Activated CD4-positive, alpha-beta T cell treated with anti-CD3 and anti-CD28 coated beads for 4 hours (primary cell): ENCODE results near the gene OSR1.
A peak's percentile ranks its signal among the peaks of the same experiment; 100 is the strongest.
"Not testable (repeated sequence)": the region's sequence is repeated elsewhere in the genome, so short reads cannot be mapped to it uniquely, and the experiment has no call there.

Source experiments
- DNase-seq, 2 donors: peaks; one replicate each; pipeline ENCODE4 v3.0.0-alpha.2; 2020

Gene OSR1

DNA sequence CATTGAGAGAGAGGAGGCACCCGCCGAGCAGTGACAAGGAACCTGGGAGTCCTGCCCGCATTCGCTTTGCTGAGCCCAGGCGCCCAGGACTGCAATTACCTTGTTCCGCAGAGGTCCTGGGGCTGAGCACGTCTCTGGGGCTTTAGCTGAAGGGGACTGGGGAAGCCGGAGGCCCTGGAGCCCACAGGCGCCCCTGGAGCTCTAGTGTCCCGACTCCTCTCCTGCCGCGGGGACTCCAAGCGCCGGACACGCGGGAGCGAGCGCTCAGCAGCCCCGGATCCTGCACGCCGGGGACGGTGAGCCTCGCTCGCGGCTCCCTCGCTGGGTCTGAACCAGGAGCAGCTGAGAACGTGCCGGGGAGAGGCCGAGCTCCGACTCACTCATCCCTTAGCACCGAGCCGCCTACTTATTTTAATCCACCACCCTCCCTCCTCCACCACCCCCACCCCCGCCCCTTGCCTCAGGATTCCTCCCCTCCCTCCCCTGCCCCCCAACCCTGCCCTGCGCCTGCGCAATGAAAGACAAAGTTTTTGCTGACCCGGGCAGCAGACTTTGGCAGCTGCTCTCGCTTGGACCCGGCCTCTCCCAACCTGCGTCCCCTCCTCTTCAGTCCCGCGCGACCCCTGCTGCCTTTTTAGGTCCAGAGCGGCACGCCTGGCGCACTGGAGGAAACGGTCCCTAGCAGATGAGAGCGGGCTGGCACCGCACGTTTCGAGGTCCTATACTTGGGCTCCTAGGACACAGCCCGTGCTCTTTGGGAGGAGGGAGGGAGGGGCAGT, at the start of gene OSR1:
OSR1 (minus strand) TSS at position 382 of the 779 bp plus-strand sequence. CDS start 4,818 bp downstream, outside the sequence.
- DNase-seq: no peak

DNA sequence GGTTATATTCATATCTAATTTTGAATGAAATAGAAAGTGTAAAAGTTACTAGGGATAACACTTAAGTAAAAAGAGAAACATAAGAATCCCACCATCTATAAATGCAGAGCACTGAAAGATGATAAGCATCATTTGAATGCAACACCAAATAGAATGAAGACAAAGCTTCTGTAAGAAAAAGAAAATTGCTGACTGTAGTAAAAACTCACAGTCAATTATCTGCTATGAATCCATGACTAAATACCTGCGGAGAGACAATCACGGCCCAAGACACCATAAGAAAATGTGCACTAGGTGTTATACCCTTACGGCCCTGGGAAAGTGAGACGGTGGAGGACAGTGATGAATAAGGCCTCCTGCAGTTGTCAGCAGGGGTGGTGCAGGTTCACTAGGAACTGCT, 45.4 kb upstream of the OSR1 start:
- no peak for DNase-seq

DNA sequence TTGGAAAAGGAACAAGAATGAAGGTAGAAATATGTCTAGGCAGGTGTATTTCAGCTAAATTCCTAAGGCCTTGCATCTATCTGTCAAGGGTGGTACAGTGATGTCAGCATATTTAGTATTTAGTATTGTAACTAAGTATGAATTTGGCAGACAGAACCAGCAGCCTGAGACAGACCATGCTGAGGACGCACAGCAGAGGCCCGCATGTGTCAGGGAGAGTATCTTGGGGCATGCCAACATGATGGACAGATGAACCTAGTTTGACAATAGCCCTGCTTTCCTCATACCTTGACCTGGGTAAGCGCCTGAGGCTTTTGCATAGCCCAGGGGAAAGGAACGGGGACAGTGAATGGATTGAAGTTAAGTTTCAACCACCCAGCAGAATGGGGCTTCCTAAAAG, 33.8 kb upstream of the OSR1 start:
- DNase-seq: no peak

DNA sequence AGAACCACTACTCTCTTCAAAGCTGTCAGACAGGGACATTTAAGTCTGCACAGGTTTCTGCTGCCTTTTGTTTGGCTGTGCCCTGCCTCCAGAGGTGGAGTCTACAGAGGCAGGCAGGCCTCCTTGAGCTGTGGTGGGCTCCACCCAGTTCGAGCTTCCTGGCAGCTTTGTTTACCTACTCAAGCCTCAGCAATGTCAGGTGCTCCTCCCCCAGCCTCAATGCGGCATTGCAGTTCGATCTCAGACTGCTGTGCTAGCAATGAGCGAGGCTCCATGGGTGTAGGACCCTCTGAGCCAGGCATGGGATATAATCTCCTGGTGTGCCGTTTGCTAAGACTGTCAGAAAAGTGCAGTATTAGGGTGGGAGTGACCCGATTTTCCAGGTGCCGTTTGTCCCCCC, 31.0 kb upstream of the OSR1 start:
- not testable (repeated sequence) for DNase-seq

DNA sequence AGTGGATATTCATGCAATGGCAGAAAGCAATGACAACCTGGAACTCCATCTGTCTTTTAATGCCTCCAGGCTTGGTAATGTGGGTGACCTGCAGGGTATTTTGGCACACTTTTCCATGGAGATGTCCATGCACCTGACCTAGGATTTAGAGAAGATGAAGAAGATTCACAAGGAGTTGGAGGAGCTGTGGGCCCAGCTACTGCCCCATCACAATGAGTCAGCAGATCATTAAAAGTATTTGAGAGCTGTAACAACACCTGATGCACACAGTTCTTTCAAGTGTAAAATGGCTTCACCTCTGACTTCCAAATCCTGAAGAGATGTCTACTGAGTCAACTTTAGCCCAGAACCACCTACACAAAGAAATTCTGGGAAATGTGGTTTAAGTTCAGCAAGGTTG, 22.1 kb upstream of the OSR1 start:
- no peak for DNase-seq

DNA sequence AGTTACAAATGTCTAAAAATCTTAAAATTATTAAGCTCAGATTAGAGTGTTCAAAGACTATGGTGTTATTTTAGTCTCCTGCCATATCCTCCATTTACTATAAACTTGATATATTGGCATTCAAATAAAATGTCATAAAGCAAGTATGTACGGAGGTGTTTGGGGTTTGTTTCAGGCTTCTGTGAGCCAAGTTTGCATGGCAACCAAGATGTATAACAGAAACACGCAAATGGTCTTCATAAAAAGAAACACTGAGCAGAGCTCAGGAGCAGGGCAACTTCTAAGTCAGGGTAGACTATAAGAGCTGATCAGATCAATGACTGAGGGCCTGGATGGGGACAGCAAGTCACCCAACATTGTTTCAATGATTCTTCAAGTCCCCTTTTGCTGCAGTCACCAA, 20.5 kb upstream of the OSR1 start:
- DNase-seq: no peak

DNA sequence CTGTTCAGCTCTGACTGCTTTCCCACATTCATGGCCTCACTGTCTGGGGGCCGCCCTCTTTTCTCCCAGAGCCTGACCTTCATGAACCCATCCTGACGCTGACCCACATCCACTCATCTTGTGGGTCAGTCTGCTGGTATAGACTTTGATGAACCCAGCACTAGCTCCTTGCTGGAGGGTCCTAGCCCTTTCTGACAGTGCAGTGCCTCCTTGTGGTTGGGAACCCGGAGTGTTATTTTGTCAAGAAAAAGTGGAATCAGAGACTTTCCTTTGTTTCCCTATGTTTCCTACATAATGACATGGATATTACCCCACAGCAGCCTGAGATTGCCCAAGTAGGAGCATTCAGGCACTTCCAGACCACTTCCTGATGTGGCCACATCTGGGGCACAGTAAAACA, 19.3 kb upstream of the OSR1 start:
- no peak for DNase-seq

DNA sequence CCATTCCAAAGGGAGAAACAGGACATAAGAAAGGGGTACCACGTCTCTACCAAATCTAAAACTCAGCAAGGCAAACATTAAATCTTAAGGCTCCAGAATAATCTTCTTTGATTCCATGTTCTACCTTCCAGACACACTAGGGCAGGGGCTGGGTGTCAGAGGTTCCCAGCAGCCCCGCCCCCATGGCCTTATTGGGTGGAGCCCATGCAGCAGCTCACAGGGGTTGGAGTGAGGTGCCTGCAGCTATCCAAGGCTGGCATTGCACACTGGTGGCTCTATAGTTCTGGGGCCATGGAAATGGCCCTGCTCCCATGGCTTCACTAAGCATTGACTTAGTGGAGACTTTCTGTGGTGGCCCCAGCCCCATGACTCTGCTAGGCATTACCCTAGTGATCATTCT, 14.9 kb upstream of the OSR1 start:
- DNase-seq: no peak

DNA sequence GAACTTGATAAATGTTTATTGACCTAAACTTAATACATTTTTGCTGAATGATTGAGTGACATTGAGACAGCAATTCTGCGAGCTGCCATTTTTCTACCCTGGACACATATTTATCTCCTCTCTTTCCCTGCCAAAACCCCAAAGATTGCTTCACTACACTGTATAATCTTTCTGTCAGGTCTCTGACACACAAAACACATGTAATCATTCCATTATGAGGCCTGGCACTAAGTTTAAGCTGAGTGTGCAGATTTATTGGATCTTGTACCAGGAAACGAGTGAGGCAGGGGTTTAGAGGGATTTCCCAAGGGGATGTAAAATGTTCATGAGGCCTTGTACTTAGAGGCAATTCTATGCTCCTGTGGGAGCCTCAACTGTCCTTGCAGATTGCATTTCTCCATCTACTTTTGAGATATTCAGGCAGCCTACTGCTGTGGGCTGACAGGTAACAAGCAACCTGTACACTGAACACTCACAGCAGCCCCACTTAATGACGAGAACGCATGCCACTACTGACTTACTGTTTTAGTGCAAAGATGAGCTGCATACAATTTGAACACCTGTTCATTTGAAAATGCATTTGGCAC, 13.7 kb upstream of the OSR1 start:
- no peak for DNase-seq

DNA sequence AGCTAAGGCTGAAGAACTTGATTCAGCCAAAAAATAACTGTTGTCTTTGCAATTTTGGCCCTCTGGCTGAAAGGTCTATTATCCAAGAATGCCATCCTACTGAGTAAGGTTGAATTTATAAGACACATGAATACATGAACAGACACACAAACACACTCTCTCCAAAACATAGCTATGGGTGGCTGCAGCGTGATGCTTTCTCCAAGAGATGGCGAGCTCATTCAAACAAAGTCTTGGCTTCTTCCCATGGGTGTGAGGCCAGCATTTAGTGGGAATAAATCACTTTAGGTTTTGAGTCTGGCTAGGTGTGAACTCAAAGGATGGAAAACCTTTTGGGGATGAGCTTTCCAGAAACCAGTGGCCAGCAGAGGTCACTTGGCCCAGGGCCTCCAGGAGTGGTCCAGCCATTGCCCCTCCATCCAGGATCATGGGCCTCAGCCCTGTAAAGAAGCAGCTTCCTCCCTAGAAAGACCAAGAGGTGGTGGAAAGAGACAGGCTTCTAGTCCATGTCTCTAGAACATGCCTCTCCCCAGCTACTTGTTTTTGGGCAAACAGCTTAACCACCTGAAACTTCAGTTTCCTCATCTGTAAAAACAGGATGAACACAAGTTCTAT, 11.0 kb upstream of the OSR1 start:
- DNase-seq: no peak

DNA sequence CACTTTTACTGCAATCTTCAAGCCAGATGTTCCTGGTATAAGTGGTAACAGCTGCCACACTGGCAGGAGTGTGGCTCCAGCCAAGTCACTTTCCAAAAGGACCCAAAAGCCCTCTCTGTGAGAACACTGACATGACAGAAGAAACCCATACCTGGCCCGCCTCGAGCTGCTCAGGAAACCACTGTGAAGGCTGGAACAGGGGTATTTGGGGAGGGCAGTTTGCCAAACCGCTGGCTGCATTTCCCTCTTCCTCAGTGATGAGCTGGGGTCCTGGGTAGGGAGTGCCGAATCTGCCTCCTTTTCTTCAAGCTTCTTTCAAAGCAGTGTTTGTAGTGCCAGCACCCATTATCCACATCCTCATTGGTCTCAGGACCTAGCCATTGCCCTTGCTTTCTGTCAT, 10.3 kb upstream of the OSR1 start:
- DNase-seq: no peak

DNA sequence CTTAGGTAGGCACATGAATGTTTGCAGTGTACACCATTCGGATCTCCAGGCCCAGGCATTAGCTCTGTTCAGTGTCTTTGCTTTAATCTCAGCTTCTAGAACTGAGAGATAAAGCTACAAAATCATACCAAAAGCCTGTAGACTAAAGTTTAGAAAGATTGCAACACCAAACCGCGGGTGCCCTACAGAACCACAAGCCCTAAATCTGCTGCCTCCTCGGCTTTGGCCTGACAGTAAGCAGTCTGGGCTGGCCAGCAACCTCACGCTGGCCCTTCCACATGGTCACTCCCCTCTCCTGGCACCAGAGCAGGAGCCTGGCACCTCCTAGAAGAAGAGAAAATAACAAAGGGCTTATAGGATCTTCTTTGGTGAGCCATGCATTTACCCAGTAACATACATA, 8.9 kb upstream of the OSR1 start:
- DNase-seq: no peak

DNA sequence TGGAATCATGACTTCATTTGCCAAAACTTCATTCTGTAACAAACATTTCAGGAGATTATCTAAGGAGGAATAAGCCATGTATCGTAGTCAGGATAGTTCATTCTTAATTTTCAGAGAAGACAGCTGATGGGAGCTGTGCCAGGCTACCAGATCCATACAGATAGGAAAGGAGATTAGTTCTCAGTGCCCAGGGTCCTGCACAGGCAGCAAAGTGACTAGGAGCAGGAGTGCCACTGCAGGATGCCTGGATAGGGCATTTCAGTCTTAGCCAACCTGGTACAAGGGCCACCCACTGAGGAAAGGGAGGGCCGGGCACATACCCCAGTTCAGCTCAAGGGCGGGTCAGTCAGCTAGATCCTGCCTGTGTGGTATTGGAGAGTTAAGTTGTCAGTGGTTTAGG, 6.7 kb upstream of the OSR1 start:
- DNase-seq: no peak

DNA sequence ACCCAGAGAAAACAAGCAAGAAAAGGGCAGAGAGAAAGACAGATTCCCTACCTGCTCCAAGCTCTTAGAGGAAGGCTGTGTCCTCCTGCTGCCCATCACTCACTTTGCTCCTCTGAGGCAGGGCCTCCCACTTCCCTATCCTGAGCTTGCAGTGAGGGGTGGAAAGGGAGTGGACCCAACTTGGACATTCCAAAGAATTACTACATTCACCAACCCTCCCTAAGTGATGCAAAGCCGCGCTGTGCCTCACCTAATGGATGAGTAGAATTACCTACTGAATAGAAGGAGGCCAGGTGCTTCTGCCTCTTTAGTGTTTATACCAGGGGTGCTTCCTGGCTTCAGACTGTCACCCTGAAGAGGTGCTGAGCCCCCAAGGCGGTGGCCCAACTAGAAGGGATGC, 5.6 kb upstream of the OSR1 start:
- DNase-seq: no peak

DNA sequence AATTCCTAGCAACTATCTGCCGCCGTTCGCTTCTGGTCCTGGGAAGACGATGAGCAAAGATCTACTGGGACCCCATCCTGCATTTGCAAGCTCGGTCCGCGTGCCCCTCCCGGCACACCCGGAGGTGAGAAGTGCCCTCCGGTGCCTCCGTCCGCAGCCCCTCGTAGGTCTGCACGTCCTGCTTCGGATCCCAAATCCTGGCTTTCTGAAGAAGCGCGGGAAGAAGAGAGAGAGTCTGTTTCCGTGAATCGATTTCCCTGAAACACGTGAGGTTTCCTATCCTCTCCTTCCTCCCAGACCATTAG, 5.0 kb upstream of the OSR1 start:
- no peak for DNase-seq

DNA sequence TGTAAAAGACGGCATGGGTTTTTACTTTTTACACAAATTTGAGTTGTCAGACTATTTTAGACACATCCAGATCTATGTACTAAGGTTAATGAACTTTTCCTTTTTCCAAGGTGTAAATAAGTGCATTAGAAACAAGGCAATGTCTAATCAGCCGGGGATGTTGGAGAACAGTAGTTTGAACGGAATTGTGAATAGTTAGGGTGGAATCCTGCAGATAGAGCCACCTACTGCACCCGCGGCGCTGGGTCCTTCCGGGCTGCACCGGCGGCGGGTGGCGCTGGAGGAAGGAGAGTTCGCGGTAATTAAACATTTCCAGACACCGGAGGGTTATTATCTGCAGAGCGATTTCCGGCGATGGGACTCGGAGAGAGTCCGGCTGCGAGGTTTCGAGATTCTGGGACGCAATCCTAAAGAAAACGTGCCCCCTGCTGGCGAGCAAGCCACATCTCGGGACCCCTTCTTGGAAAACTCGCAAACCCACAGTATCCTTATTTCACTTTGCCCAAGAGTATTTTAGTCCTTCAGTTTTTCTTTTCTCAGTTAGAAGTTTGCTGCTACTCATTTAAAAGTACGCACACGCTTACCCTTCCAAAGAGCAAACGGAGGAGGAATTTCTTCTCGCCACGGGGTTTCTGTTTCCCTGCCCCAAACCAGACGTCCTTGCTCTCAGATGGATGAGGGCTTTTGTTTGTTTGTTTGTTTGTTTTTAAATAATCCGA, 4.5 kb upstream of the OSR1 start:
- peak; percentile 46 to 51 for DNase-seq

DNA sequence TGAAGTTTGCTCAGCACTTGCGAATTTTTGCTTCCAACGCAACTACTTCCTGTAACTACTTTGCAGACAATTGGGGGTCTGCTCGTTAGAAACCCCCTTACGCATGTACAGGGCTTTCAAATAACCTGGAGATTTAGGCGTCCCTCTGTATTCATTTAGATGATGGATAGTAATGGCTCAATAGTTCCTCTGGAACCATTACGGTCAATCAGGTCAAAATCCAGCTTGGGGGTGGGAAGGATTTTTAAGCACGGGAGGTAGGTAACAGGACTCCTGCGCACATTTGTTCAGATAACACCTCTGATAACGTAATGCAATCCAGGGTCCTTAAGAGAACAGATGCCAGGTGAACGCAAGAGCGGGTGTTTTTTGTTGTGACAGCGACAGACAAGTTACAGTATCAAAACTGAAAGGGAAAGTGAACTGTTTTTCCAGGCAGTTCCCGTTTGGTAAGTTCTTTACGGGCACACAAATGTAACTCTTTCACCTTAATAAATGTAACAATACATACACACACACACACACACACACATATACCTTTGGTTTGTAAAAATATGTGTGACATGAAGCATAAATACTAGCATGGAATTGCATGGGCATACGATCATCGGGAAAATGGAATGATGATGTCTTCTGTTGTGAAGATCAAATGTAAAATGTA, 3.8 kb upstream of the OSR1 start:
- DNase-seq: no peak

DNA sequence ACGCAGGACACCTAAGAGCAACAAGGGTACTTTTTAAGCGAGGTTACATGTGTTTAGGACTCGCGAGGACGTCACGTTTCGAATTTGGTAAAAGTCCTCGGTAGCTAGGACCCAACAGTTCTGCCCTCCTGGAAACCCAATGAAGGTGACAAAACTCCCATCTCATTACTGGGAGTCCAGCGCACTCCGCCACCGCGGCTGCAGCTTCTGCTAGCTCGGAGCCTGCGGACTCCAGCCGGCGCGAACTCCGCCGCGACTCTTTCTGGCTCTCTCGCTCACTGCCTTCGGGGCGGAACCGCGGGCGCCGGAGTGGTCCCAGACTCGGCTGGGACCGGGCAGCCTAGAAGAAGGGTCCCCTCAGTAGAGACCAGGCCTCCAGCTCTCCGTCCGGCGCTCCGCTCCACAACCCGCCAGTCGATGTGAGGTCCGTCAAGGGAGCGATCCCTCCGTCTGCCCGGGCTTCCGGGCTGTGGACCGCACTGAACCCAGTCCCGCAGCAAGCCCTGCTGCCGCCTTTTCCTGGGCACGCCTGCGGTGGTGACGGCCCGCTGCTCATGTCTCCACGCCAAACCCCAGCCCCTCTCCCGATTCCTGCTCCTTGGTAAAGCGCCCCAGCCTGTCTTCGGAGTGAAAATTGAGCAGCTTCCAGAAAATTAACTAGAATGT, 3.0 kb upstream of the OSR1 start:
- DNase-seq: no peak

DNA sequence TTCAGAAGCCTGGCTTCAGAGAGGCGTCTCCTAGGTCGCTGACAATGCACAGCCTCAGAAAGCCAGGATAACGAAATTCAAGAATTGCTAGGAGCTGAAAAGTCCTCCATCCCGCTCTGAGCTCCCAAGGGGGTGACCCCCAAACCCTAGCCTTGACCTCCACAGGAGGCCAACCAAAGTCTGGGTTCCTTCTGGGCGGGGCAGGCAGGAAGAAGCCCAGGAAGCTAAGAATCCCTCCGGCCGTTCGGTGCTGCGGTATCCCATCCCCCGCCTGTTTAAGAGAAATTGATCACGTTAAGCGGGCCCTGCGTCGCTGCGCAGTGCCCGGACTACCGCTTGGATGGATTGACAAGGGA, 2.5 kb upstream of the OSR1 start:
- no peak for DNase-seq

DNA sequence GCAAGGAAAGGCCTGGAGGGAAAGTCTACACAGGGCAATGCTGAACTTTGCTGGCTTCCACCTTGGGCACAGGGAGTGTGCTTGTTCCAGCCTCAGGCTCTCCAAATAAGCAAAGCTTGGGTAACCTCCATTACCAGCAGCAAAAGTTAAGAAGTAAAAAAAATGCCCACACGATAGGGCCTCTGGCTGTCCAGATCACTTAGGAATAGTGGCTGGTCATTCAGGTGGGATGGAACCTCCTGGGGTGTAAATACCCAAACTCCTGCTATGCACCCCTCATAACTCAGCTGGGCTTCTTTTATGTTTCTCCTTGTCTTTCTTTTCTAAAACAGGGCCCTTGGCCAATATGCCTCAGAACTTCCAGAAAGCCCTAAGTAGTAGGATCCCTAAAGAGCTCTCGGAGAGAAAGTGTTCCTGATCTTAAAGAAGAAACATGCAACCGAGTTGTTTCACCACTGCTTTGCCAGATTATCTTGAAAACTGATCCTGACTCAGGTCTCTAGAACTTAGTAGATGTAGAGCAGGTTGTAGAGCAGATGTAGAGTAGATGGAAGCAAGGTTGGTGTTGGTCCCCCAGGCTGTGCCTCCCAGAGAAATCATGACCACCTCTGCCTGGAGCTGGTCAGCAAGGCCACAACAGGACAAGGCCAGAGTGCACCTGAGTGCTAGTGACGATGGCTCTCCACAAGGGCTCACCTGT, 2.0 kb upstream of the OSR1 start:
- no peak for DNase-seq

DNA sequence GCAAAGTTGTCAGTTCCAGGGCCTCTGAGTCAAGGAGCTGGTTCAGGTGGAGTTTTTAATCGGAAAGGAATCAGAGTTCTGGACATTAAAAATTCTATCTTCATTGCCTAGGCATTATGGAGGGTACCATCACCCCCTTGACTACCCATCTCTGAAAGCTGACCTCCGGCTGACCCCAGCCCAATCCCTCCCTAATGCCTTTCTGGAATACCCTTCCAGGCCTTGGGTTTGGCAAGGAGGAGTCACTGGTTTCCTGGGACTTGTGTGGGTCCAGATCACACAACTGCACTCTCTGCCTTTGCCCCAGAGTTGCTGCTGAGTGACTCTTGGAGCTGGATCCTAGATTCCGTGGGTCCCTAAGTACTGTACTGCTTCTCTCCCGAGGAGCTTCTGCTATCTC, 1.0 kb upstream of the OSR1 start:
- no peak for DNase-seq

DNA sequence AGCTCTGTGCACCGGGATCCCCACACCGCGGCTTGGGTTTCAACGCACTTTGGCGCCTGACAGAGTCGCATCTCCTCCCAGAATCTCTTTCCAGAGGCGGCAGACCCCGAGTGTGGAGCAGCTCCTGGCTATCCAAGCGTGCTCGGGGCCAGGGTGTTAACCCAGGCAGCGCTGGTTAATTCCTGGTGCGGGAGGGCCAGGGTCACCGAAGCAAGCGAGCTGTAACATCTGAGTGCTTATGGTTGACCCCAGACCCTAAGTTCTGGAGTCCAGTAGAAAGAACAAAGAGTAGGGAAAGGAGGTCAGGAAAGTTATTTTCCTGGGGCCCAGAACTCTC, 566 bp upstream of the OSR1 start:
- DNase-seq: no peak
